SK-N-SH (cell line): Measurements from ENCODE around the gene EDN3. TPM values are rescaled to one million over a fixed set of nuclear protein-coding genes. Genes with fewer than 3 reads are reported as not detected.

Experiments
- CTCF ChIA-PET: fragments of 300-600, 350-600 bp; formaldehyde crosslinking; extraction: SDS; loops from one replicate; lab custom pipeline; 2021; lab: Yijun Ruan, JAX
- POLR2A ChIA-PET: fragments of 350-600 bp; sonication (Branson Sonifier 250); formaldehyde crosslinking; extraction: SDS; loops from one replicate; lab custom pipeline; 2020; ENCODE audit warnings: antibody characterized with exemption, inconsistent platforms; lab: Yijun Ruan, JAX
- DNase-seq: peaks from one replicate; pipeline ENCODE4 v3.0.0; 2012
- H2AFZ ChIP-seq: fragments of 200-600 bp; sonication (generic); 2 replicates; pipeline ENCODE4 v1.8.1; 2016; ENCODE audit warnings: antibody characterized with exemption, mild to moderate bottlenecking, low read depth
- H3F3A ChIP-seq: fragments of 200-600 bp; sonication (generic); replicated peaks from 2 replicates; pipeline ENCODE3; 2016; ENCODE audit warnings: antibody characterized with exemption, mild to moderate bottlenecking; ENCODE audit not compliant: insufficient read depth
- H3K27ac ChIP-seq, 2 experiments: fragments of 200-500 bp in 1 of 2; fragments of 200-600 bp in 1 of 2; sonication (Bioruptor generic) in 1 of 2; sonication (generic), shearing (Covaris generic) in 1 of 2; 2 replicates each; pipeline versions ENCODE4 v1.5.1 to v1.6.1; 2014 to 2016; ENCODE audit warnings: low read depth in 2 of 2, inconsistent platforms in 1 of 2, low read length in 1 of 2, mild to moderate bottlenecking in 1 of 2, mixed read lengths in 1 of 2
- H3K27me3 ChIP-seq: fragments of 200-600 bp; sonication (generic), shearing (Covaris generic); 2 replicates; pipeline ENCODE4 v1.6.1; 2016; ENCODE audit warnings: mixed run types; ENCODE audit not compliant: insufficient read depth
- H3K36me3 ChIP-seq, 2 experiments: fragments of 200-500 bp in 1 of 2; fragments of 200-600 bp in 1 of 2; sonication (Bioruptor generic) in 1 of 2; sonication (generic) in 1 of 2; replicated peaks in 1 of 2; 2 replicates each; pipeline versions ENCODE3 to v1.5.1; 2014 to 2016; ENCODE audit warnings: low read length in 1 of 2, mild to moderate bottlenecking in 1 of 2; ENCODE audit not compliant: insufficient read depth in 2 of 2, control insufficient read depth in 1 of 2
- H3K4me1 ChIP-seq, 2 experiments: fragments of 200-500 bp in 1 of 2; fragments of 200-600 bp in 1 of 2; sonication (Bioruptor generic) in 1 of 2; sonication (generic), shearing (Covaris generic) in 1 of 2; 2 replicates each; pipeline versions ENCODE4 v1.5.1 to v1.6.1; 2014 to 2016; ENCODE audit warnings: low read depth in 1 of 2, low read length in 1 of 2, mixed run types in 1 of 2; ENCODE audit not compliant: insufficient read depth in 2 of 2, control insufficient read depth in 1 of 2
- H3K4me2 ChIP-seq: fragments of 200-600 bp; sonication (generic), shearing (Covaris generic); 2 replicates; pipeline ENCODE4 v1.6.1; 2017; ENCODE audit warnings: mixed run types
- H3K4me3 ChIP-seq, 2 experiments: fragments of 200-500 bp in 1 of 2; fragments of 200-600 bp in 1 of 2; sonication (Bioruptor generic) in 1 of 2; sonication (generic), shearing (Covaris generic) in 1 of 2; 2 replicates each; pipeline versions ENCODE4 v1.5.1 to v1.8.1; 2014 to 2016; ENCODE audit warnings: low read depth in 2 of 2, inconsistent platforms in 1 of 2, low read length in 1 of 2, mild to moderate bottlenecking in 1 of 2, mixed read lengths in 1 of 2, moderate library complexity in 1 of 2
- H3K79me2 ChIP-seq: fragments of 200-600 bp; sonication (generic); 2 replicates; pipeline ENCODE4 v1.8.1; 2017; ENCODE audit warnings: mild to moderate bottlenecking; ENCODE audit not compliant: insufficient read depth
- H3K9ac ChIP-seq: fragments of 200-600 bp; sonication (generic); 2 replicates; pipeline ENCODE4 v1.6.1; 2017; ENCODE audit warnings: mixed run types
- H3K9me2 ChIP-seq: fragments of 200-600 bp; sonication (generic); 2 replicates; pipeline ENCODE4 v1.6.1; 2017; ENCODE audit warnings: mixed run types
- H3K9me3 ChIP-seq: fragments of 200-600 bp; sonication (generic); 2 replicates; pipeline ENCODE4 v1.6.1; 2017; ENCODE audit warnings: mixed run types, mild to moderate bottlenecking, moderate library complexity
- H4K20me1 ChIP-seq: fragments of 200-600 bp; sonication (generic); 2 replicates; pipeline ENCODE4 v1.6.1; 2017; ENCODE audit warnings: mild to moderate bottlenecking, mixed run types; ENCODE audit not compliant: insufficient read depth
- EZH2phosphoT487 ChIP-seq: fragments of 200-600 bp; sonication (generic); IDR thresholded peaks from 2 replicates; pipeline ENCODE4 v1.6.1; 2017; ENCODE audit warnings: low read depth, mixed run types, mild to moderate bottlenecking, antibody characterized with exemption, moderate library complexity, borderline replicate concordance
- MEF2A ChIP-seq: IDR thresholded peaks from 2 replicates; pipeline ENCODE4 v1.4.0; 2012; ENCODE audit warnings: low read depth, borderline replicate concordance
- NFIC ChIP-seq: IDR thresholded peaks from 2 replicates; pipeline ENCODE4 v1.4.0; 2012; ENCODE audit warnings: borderline replicate concordance
- SIN3A ChIP-seq: IDR thresholded peaks from 2 replicates; pipeline ENCODE4 v1.6.1; 2012; ENCODE audit warnings: low read depth, mild to moderate bottlenecking, low read length, moderate library complexity, borderline replicate concordance
- YY1 ChIP-seq: IDR thresholded peaks from 2 replicates; pipeline ENCODE4 v1.4.0; 2012; ENCODE audit warnings: low read depth, mild to moderate bottlenecking
- WGBS: methylation state at CpG from one replicate; pipeline ENCODE4 v1.1.6; 2017; ENCODE audit warnings: low lambda C conversion rate; 5-methylcytosine and 5-hydroxymethylcytosine counted together
- polyA plus RNA-seq, 3 experiments: library from polyadenylated mRNA; depleted of rRNA; stranded (reverse); fragments of >200 nt; gene quantifications; 2 replicates each; pipeline ENCODE4 v1.2.3, GENCODE V29; 2012
- TF ChIP-seq, protein P1 (sequence below): fragments of 150-350 bp; IDR thresholded peaks from 2 replicates; pipeline ENCODE4 v1.6.1; 2017; ENCODE audit warnings: antibody characterized with exemption, low read length, low read depth, borderline replicate concordance
- TF ChIP-seq, protein P2 (sequence below): IDR thresholded peaks from 2 replicates; pipeline ENCODE4; 2012
- TF ChIP-seq, protein P3 (sequence below): IDR thresholded peaks from 2 replicates; pipeline ENCODE4 v1.6.1; 2012; ENCODE audit warnings: mild to moderate bottlenecking, low read depth, low read length, moderate library complexity

Gene EDN3
- polyA plus RNA-seq, 1 of the 3 experiments (the other 2 are of a cell fraction): 0.02 TPM

DNA sequence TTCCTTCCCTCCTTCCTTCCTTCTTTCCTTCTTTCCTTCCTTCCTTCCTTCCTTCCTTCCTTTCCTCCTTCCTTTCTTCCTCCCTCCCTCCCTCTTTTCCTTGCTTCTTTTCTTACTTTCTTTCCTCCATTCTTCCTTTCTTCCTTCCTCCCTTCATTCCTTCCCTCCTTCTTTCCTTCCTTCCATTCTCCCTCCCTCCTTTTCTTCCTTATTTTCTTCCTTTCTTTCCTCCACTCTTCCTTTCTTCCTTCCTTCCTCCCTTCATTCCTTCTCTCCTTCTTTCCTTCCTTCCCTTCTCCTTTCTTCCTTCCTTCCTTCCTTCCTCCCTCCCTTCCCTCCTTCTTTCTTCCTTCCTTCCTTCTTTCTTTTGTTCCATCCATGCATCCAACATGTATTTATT lies 35.1 kb upstream of the EDN3 start:
- TF ChIP-seq, protein P1, sequence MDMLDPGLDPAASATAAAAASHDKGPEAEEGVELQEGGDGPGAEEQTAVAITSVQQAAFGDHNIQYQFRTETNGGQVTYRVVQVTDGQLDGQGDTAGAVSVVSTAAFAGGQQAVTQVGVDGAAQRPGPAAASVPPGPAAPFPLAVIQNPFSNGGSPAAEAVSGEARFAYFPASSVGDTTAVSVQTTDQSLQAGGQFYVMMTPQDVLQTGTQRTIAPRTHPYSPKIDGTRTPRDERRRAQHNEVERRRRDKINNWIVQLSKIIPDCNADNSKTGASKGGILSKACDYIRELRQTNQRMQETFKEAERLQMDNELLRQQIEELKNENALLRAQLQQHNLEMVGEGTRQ: no peak
- TF ChIP-seq SIN3A (no peak), EZH2phosphoT487 (no peak), NFIC (no peak)

DNA sequence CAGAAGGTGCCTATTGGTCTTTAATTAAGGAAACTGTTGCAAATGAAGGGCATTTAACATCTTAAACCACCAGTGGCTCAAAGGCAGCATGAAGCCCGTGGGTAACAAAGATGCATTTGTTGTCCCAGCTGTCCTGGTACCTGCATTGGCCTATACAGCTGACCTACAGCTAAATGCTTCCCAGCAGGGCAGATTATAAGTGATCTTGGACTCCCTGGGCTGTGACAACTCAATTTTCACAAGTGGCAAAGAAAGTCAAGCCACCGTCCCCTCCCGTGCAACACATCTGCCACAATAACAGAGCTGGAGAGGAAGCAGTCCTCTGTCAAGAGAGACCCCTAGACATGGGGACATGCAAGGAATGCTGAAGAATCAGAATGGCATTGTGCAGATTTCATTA lies 31.5 kb upstream of the EDN3 start:
- no peaks in the 10 kb centered on the region for H3K9me2 ChIP-seq
- H2AFZ ChIP-seq: no peak overlapping the region
- H3K79me2 ChIP-seq: no peaks in the 10 kb centered on the region
- no peak overlapping the region for H3K27ac ChIP-seq
- H3F3A ChIP-seq: no peaks in the 10 kb centered on the region
- no peaks in the 10 kb centered on the region; the same call in 1 of the 2 replicates for H3K27me3 ChIP-seq
- POLR2A ChIA-PET: no interaction called here
- no peak overlapping the region for H3K9ac ChIP-seq
- WGBS: 56% methylated on average over 3 of the region's 3 CpGs
- no peaks in the 10 kb centered on the region for H4K20me1 ChIP-seq
- H3K4me2 ChIP-seq: no peak overlapping the region
- peaks cover 0 to 3% of the 10 kb centered on the region in 2 experiments; a peak in 1 of 4 replicates for H3K4me1 ChIP-seq
- H3K4me3 ChIP-seq: no peak overlapping the region
- H3K36me3 ChIP-seq: no peaks in the 10 kb centered on the region
- H3K9me3 ChIP-seq: no peaks in the 10 kb centered on the region
- TF ChIP-seq, protein P2, sequence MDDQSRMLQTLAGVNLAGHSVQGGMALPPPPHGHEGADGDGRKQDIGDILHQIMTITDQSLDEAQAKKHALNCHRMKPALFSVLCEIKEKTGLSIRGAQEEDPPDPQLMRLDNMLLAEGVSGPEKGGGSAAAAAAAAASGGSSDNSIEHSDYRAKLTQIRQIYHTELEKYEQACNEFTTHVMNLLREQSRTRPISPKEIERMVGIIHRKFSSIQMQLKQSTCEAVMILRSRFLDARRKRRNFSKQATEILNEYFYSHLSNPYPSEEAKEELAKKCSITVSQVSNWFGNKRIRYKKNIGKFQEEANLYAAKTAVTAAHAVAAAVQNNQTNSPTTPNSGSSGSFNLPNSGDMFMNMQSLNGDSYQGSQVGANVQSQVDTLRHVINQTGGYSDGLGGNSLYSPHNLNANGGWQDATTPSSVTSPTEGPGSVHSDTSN: no peak
- no peak for TF ChIP-seq MEF2A
- TF ChIP-seq, protein P3, sequence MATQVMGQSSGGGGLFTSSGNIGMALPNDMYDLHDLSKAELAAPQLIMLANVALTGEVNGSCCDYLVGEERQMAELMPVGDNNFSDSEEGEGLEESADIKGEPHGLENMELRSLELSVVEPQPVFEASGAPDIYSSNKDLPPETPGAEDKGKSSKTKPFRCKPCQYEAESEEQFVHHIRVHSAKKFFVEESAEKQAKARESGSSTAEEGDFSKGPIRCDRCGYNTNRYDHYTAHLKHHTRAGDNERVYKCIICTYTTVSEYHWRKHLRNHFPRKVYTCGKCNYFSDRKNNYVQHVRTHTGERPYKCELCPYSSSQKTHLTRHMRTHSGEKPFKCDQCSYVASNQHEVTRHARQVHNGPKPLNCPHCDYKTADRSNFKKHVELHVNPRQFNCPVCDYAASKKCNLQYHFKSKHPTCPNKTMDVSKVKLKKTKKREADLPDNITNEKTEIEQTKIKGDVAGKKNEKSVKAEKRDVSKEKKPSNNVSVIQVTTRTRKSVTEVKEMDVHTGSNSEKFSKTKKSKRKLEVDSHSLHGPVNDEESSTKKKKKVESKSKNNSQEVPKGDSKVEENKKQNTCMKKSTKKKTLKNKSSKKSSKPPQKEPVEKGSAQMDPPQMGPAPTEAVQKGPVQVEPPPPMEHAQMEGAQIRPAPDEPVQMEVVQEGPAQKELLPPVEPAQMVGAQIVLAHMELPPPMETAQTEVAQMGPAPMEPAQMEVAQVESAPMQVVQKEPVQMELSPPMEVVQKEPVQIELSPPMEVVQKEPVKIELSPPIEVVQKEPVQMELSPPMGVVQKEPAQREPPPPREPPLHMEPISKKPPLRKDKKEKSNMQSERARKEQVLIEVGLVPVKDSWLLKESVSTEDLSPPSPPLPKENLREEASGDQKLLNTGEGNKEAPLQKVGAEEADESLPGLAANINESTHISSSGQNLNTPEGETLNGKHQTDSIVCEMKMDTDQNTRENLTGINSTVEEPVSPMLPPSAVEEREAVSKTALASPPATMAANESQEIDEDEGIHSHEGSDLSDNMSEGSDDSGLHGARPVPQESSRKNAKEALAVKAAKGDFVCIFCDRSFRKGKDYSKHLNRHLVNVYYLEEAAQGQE: no peak
- TF ChIP-seq EZH2phosphoT487: no peak
- TF ChIP-seq YY1: no peak
- DNase-seq: no peak
- CTCF ChIA-PET: interaction anchor here (0.8 to 3.4 kb wide), 4 partner anchors 9 to 227 kb away, joined by 3 to 11 read pairs (median 3); no protein-coding TSS in a partner anchor

More for the DNA sequence above, 35.1 kb upstream of the EDN3 start:
- H3K27ac ChIP-seq: no peak overlapping the region
- no peaks in the 10 kb centered on the region; the same call in 1 of the 2 replicates for H3K27me3 ChIP-seq
- H3K4me2 ChIP-seq: no peak overlapping the region
- H3K9ac ChIP-seq: no peak overlapping the region
- H3K4me1 ChIP-seq: peaks cover 0 to 3% of the 10 kb centered on the region in 2 experiments; a peak in 1 of 4 replicates
- no peaks in the 10 kb centered on the region for H3F3A ChIP-seq
- no peaks in the 10 kb centered on the region for H3K9me2 ChIP-seq
- H2AFZ ChIP-seq: no peak overlapping the region
- H3K4me3 ChIP-seq: no peak overlapping the region
- ChIA-PET POLR2A (interaction anchor here (0.7 kb wide), 1 partner anchor 502 kb away, joined by 3 read pairs; no protein-coding TSS in a partner anchor), CTCF (no interaction called here)
- DNase-seq: no peak
- H3K9me3 ChIP-seq: no peaks in the 10 kb centered on the region
- no peaks in the 10 kb centered on the region for H3K79me2 ChIP-seq
- no peaks in the 10 kb centered on the region for H4K20me1 ChIP-seq
- H3K36me3 ChIP-seq: no peaks in the 10 kb centered on the region
